Skin of body (tissue), 2 donors: ENCODE data around the gene CAPN5. TPM values are rescaled to one million over a fixed set of nuclear protein-coding genes. Genes with fewer than 3 reads are reported as not detected.
A peak's percentile ranks its signal among the peaks of the same experiment; 100 is the strongest.

Experiments used
- DNase-seq: peaks from one replicate; lab custom pipeline; 2025; lab: John Stamatoyannopoulos, UW
- total RNA-seq: library from RNA; depleted of rRNA; stranded (reverse); fragments of >200 nt; gene quantifications from one replicate; pipeline ENCODE4 v1.2.3, GENCODE V29; 2014

CAPN5 gene
- total RNA-seq, 1 donor from 2014 or later, result 8.2 TPM

- DNase-seq, result no peak
These were observed 2.9 kb upstream of the CAPN5 start for GRCh38 chr11:77063861-77064260.

GRCh38 chr11:77064648-77065217 lies 2.0 kb upstream of the CAPN5 start:
- DNase-seq, result no peak

- peak; percentile 47 for DNase-seq
These were observed 918 bp upstream of the CAPN5 start for GRCh38 chr11:77065878-77066228.

GRCh38 chr11:77067861-77068443 lies 1.2 kb downstream of the CAPN5 start:
- no peak for DNase-seq

- DNase-seq, result no peak
These were observed 1.9 kb downstream of the CAPN5 start for GRCh38 chr11:77068457-77069335.

GRCh38 chr11:77069336-77069968 lies 2.7 kb downstream of the CAPN5 start:
- no peak for DNase-seq

- DNase-seq, result no peak
These were observed 3.3 kb downstream of the CAPN5 start for GRCh38 chr11:77069969-77070582.

GRCh38 chr11:77071077-77071476 lies 4.3 kb downstream of the CAPN5 start:
- no peak for DNase-seq

- no peak for DNase-seq
These were observed 5.2 kb downstream of the CAPN5 start for GRCh38 chr11:77071671-77072605.

GRCh38 chr11:77072851-77073327 lies 6.1 kb downstream of the CAPN5 start:
- no peak for DNase-seq

GRCh38 chr11:77073328-77074001 lies 6.7 kb downstream of the CAPN5 start:
- peak; percentile 88 for DNase-seq

- DNase-seq, result no peak
These were observed 7.4 kb downstream of the CAPN5 start for GRCh38 chr11:77074205-77074604.

GRCh38 chr11:77074626-77075221 lies 8.0 kb downstream of the CAPN5 start:
- no peak for DNase-seq

GRCh38 chr11:77075425-77075905 lies 8.7 kb downstream of the CAPN5 start:
- no peak for DNase-seq

GRCh38 chr11:77079666-77080065 lies 12.9 kb downstream of the CAPN5 start:
- DNase-seq, result no peak

GRCh38 chr11:77080643-77081210 lies 14.0 kb downstream of the CAPN5 start:
- DNase-seq, result no peak

- DNase-seq, result no peak
These were observed 14.6 kb downstream of the CAPN5 start for GRCh38 chr11:77081381-77081851.

GRCh38 chr11:77081976-77082836 lies 15.4 kb downstream of the CAPN5 start:
- DNase-seq, result no peak
